Measurements from ENCODE around the gene SLC6A6.

SLC6A6 gene

GRCh38 chr3:14389716-14390115 is 12.7 kb upstream of the SLC6A6 start:
- H2AFZ ChIP-seq (ENCODE audit: low read length), result no peak overlapping the region
- H4K20me1 ChIP-seq (ENCODE audit: insufficient read depth, low read length), result no peaks in the 10 kb centered on the region
- no peaks in the 10 kb centered on the region for H3K9me2 ChIP-seq (ENCODE audit: low read depth, low read length)
- H3K4me1 ChIP-seq (ENCODE audit: insufficient read depth, low read length, severe bottlenecking), result peaks cover 15% of the 10 kb centered on the region
- peak overlapping the region; percentile 31; the same call in 1 of the 2 replicates for H3K4me2 ChIP-seq (ENCODE audit: low read length)
- no peak overlapping the region for H3K9ac ChIP-seq (ENCODE audit: low read length)
- no peaks in the 10 kb centered on the region for H3F3A ChIP-seq (ENCODE audit: insufficient read depth, low read length)
- H3K27me3 ChIP-seq (ENCODE audit: insufficient read depth, low read length), result no peaks in the 10 kb centered on the region
- TF ChIP-seq EZH2 (IDR thresholded peaks at IDR 0.05; ENCODE audit: borderline replicate concordance, low read length), result no peak
- no peak for TF ChIP-seq CTCF (IDR thresholded peaks at IDR 0.05; ENCODE audit: low read length)
- H3K4me3 ChIP-seq (ENCODE audit: low read depth, low read length, poor library complexity, severe bottlenecking), result no peak overlapping the region
- H3K27ac ChIP-seq (ENCODE audit: low read depth, low read length, poor library complexity, severe bottlenecking), result no peak overlapping the region
- no peaks in the 10 kb centered on the region for H3K36me3 ChIP-seq (ENCODE audit: insufficient read depth, low read length)
- H3K9me3 ChIP-seq (ENCODE audit: low read length), result no peaks in the 10 kb centered on the region
- no peaks in the 10 kb centered on the region for H3K79me2 ChIP-seq (ENCODE audit: insufficient read depth, low read length)

DNA sequence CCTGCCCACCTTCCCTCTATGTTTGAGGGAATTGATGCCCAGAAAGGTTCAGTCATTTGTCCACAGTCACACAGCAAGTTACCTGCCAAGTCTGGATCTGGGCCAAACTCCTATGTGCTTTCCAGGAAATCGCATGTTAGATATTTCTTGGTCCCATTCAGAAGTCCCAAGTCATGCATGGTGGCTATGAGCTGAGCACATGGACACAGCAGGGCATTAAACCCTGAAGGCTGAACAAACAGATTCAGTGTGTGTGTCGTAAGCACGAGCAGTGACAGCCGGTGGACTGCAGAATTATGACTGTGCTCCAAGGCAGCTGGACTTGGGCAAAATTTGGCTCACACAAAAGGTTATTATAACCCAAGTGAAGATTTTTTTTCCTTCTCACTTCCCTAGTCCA is 11.4 kb upstream of the SLC6A6 start:
- Histone ChIP-seq H3F3A (ENCODE audit: insufficient read depth, low read length) (no peaks in the 10 kb centered on the region), H3K27ac (ENCODE audit: low read depth, low read length, poor library complexity, severe bottlenecking) (no peak overlapping the region), H4K20me1 (ENCODE audit: insufficient read depth, low read length) (no peaks in the 10 kb centered on the region), H2AFZ (ENCODE audit: low read length) (no peak overlapping the region), H3K27me3 (ENCODE audit: insufficient read depth, low read length) (no peaks in the 10 kb centered on the region), H3K4me1 (ENCODE audit: insufficient read depth, low read length, severe bottlenecking) (peaks cover 15% of the 10 kb centered on the region), H3K4me2 (ENCODE audit: low read length) (no peak overlapping the region), H3K9ac (ENCODE audit: low read length) (no peak overlapping the region), H3K9me2 (ENCODE audit: low read depth, low read length) (no peaks in the 10 kb centered on the region), H3K79me2 (ENCODE audit: insufficient read depth, low read length) (no peaks in the 10 kb centered on the region), H3K36me3 (ENCODE audit: insufficient read depth, low read length) (no peaks in the 10 kb centered on the region), H3K4me3 (ENCODE audit: low read depth, low read length, poor library complexity, severe bottlenecking) (no peak overlapping the region), H3K9me3 (ENCODE audit: low read length) (no peaks in the 10 kb centered on the region)
- TF ChIP-seq EZH2 (IDR thresholded peaks at IDR 0.05; ENCODE audit: borderline replicate concordance, low read length) (no peak), CTCF (IDR thresholded peaks at IDR 0.05; ENCODE audit: low read length) (no peak)

- Histone ChIP-seq H3K9me2 (ENCODE audit: low read depth, low read length) (no peaks in the 10 kb centered on the region), H3K79me2 (ENCODE audit: insufficient read depth, low read length) (no peaks in the 10 kb centered on the region), H2AFZ (ENCODE audit: low read length) (no peak overlapping the region), H3K4me3 (ENCODE audit: low read depth, low read length, poor library complexity, severe bottlenecking) (no peak overlapping the region), H3F3A (ENCODE audit: insufficient read depth, low read length) (no peaks in the 10 kb centered on the region), H3K27ac (ENCODE audit: low read depth, low read length, poor library complexity, severe bottlenecking) (no peak overlapping the region), H3K4me1 (ENCODE audit: insufficient read depth, low read length, severe bottlenecking) (peaks cover 15% of the 10 kb centered on the region), H3K36me3 (ENCODE audit: insufficient read depth, low read length) (no peaks in the 10 kb centered on the region), H3K9me3 (ENCODE audit: low read length) (no peaks in the 10 kb centered on the region), H3K4me2 (ENCODE audit: low read length) (no peak overlapping the region), H3K9ac (ENCODE audit: low read length) (no peak overlapping the region), H3K27me3 (ENCODE audit: insufficient read depth, low read length) (no peaks in the 10 kb centered on the region), H4K20me1 (ENCODE audit: insufficient read depth, low read length) (no peaks in the 10 kb centered on the region)
- peak; percentile 29 for TF ChIP-seq CTCF (IDR thresholded peaks at IDR 0.05; ENCODE audit: low read length)
- TF ChIP-seq EZH2 (IDR thresholded peaks at IDR 0.05; ENCODE audit: borderline replicate concordance, low read length), result no peak
Measured at GRCh38 chr3:14392231-14392630, 10.2 kb upstream of the SLC6A6 start.

Data from OCI-LY1 (cell line).